Tibial nerve (tissue), 4 donors: Measurements from ENCODE around the gene LHPP.

Source experiments
- EP300 ChIP-seq, 2 donors: sonication (generic); formaldehyde crosslinking; IDR thresholded peaks; one replicate each; pipeline ENCODE4 v1.6.1; 2017; ENCODE audit warnings: antibody characterized with exemption in 2 of 2, mild to moderate bottlenecking in 1 of 2
- TF ChIP-seq, protein P1 (sequence below), 5 experiments: fragments of 200-600 bp in 3 of 5; fragments of 450-650 bp in 2 of 5; sonication (generic) in 3 of 5; IDR thresholded peaks; one replicate each; pipeline ENCODE4 v1.5.1; 2016 to 2019; ENCODE audit warnings: antibody characterized with exemption in 5 of 5, mild to moderate bottlenecking in 3 of 5, moderate library complexity in 2 of 5

DNA sequence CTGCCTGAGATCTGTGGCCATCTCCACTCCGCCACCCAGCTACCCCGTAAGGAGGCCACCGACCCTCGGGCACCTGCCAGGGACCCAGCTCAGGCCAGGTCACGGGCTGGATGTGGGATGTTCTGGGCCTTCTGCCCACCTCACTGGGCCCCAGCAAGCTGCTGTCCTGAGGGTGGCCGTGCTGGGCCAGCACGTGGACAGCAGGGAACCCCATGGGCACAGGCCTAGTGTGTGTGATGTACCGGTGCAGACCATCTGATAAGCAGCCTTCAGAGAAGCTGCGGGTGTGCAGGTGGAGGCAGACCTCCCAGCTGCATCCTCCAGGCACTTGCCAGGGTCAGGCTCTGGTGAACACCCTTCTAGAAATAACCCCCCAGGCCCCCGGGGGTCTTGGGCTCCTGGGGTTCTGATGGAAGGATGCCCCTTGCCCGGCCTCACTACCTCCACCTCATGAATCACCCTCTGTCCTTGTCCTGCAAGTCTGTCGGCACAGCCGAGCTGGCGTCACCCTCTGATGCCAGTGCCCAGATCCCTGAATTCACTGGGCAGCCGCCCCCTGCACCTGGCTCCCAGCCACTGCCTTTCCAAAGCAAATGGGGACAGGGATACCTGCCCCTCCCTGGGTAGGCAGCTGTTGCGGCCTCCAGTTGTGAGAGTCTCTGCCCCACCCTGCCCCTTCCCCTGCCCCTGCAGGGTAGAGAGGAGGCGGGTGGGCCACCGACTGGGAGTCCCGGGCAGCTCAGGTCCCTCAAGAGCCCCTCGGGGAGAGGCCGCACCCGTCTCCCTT, 142.8 kb downstream of the LHPP start:
- TF ChIP-seq, protein P1, sequence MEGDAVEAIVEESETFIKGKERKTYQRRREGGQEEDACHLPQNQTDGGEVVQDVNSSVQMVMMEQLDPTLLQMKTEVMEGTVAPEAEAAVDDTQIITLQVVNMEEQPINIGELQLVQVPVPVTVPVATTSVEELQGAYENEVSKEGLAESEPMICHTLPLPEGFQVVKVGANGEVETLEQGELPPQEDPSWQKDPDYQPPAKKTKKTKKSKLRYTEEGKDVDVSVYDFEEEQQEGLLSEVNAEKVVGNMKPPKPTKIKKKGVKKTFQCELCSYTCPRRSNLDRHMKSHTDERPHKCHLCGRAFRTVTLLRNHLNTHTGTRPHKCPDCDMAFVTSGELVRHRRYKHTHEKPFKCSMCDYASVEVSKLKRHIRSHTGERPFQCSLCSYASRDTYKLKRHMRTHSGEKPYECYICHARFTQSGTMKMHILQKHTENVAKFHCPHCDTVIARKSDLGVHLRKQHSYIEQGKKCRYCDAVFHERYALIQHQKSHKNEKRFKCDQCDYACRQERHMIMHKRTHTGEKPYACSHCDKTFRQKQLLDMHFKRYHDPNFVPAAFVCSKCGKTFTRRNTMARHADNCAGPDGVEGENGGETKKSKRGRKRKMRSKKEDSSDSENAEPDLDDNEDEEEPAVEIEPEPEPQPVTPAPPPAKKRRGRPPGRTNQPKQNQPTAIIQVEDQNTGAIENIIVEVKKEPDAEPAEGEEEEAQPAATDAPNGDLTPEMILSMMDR (IDR thresholded peaks at IDR 0.05): no peak
- no peak for TF ChIP-seq EP300 (IDR thresholded peaks at IDR 0.05)
